Measurements from ENCODE around the gene CRHR2. TPM values are rescaled to one million over a fixed set of nuclear protein-coding genes. Genes with fewer than 3 reads are reported as not detected.

CRHR2 gene
- total RNA-seq, 1 donor from 2014 or later: not detected

DNA sequence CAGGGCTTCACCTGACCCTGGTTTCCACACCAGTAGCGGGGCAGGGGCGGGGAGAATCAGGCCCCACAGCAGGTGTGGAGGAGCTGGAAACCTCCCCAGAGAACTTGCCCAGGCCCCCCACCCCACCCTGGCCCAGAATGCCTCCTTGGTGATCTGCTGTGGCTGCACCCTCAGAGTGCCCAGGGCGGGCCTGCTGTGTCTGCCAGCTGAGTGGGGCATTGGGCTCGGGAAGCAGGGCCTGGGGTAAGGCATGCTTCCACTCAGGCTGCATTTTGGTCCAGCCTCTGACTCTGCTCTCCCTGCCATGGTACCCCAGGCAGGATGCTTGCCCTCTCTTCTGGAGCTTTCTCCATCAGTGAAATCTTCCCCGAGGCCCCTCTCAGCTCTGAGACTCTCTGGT, 1.1 kb upstream of the CRHR2 start:
- no peak for DNase-seq (ENCODE audit: low read depth, low spot score)

- DNase-seq (ENCODE audit: low read depth, low spot score): no peak
Measured at GRCh38 chr7:30681815-30682211, 443 bp downstream of the CRHR2 start.

GRCh38 chr7:30681331-30681797, 892 bp downstream of the CRHR2 start:
- DNase-seq (ENCODE audit: low read depth, low spot score): no peak

DNA sequence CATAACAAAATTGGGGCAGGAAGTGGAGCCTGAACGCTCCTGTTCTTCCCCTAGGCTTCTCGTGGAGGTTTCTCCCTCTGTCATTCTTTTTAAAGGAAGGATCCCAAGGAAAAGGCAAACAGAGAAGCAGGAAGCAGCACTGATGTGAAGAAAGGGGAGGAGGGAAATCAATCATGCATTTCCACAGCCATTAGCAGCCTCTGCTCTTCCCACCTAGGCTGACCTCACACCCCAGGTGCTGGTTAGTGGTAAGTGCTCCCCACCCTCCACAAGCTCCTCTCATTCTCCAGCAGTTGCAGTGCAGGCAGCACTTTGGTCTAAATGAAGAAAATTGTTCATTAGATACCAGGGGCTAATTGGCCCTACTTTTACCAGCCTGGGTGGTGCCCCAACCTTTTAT, 2.6 kb downstream of the CRHR2 start:
- DNase-seq (ENCODE audit: low read depth, low spot score): no peak

DNA sequence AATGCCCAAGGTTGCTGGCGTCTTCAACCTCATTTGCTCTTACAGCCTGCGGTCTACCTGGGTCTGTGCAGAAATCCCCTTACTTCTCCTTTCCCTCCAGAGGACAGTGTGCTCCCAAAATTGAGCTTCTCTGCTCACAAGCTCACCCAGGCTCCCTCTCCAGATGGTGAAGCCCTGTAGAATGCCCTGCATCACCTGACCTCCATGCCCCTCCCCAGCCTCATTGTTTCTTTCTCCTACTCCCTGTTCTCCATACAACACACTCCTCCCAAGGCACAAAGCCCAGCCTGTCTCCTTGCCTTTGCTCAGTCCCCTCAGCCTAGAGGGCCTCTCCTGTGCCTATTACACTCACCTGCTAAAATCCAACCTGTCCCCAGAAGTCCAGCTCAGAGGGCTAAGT, 3.5 kb downstream of the CRHR2 start:
- no peak for DNase-seq (ENCODE audit: low read depth, low spot score)

DNA sequence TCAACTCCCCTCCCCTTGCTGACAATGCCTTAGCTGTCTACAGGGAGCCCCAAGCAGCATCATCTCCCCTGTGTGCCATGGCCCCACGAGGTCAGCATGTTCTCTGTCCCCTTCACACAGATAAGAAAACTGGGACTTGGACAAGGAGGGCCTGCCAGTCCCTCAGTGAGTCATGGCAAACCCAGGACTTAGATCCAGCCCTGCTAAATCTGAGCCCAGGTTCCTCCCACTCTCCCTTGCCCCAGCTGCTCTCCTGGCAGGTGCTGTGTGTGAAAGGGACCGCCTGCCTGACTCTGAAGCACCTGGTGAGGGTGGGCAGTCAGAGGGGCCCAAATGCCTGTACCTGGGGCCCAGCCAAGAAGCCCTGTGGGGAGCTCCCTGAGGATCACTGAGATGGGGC, 7.4 kb downstream of the CRHR2 start:
- DNase-seq (ENCODE audit: low read depth, low spot score): no peak

- no peak for DNase-seq (ENCODE audit: low read depth, low spot score)
Measured at GRCh38 chr7:30674420-30674819, 7.8 kb downstream of the CRHR2 start.

DNA sequence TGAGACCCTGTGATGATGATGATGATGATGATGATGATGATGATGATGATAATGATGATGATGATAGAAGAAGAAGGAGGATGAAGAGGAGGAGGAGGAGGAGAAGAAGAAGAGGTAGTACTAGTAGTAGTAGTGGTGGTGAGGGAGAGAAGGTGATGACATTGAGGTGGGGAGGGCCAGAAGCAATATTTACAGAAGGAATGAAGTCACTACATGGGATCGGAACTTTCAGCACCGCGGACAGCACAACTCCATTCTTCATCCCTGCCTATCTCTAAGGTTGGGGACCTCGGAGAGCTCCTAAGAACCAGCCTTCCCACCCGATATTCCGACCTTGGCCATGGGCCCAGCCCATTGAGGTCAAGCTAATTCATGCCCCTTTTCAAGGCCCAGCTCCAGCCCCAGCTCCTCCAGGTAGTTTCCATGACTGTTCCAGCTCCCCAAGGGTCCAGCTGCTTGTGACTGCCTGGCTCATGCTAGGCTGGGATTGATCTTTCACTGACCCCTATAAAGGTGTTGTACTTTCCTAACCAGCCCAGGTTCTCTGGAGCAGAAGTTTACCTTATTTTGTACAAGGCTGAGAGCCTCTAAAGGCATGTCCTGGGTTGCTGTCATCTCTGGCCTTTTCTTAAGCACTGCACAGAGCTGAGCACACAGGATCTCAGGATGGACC, 10.3 kb downstream of the CRHR2 start:
- peak; percentile 39 for DNase-seq (ENCODE audit: low read depth, low spot score)

- no peak for DNase-seq (ENCODE audit: low read depth, low spot score)
Measured at GRCh38 chr7:30668102-30668501, 14.2 kb downstream of the CRHR2 start.

DNA sequence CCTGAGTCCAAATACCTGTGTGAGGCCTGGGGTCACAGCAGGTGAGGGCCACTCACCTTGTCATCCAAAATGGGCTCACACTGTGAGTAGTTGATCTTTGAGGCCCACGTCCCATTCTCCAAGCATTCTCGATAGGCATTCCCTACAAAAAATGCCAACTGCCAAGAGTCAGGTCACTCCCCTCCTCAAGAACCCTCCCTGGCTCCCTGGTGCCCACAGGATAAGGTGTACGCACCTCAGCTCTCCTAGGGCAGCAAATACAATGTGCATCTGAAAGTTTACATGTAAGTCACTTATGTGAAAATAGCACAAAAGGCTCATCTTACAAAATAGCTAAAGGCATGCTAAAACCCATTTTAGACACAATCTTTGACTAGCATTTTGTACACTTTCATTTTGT, 15.1 kb downstream of the CRHR2 start:
- no peak for DNase-seq (ENCODE audit: low read depth, low spot score)

- no peak for DNase-seq (ENCODE audit: low read depth, low spot score)
Measured at GRCh38 chr7:30665449-30665848, 16.8 kb downstream of the CRHR2 start.

DNA sequence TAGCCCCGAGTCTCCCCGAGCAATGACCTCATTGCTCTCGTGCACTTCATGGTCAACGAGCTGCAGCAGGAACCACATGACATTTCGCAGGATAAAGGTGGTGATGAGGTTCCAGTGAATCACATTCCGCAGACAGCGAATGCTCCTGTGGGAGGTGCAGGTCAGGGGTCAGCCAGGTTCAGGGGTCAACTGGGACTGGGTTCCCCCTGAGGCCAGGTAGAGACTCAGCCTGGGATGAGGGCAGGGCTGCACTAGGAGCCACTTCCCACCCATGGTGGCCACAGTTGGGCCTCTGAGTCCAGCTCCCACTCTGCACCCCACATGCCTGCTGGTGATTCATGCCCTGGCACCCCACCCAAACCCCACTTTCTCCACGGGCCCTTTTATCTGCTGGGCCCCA, 17.2 kb downstream of the CRHR2 start:
- no peak for DNase-seq (ENCODE audit: low read depth, low spot score)

DNA sequence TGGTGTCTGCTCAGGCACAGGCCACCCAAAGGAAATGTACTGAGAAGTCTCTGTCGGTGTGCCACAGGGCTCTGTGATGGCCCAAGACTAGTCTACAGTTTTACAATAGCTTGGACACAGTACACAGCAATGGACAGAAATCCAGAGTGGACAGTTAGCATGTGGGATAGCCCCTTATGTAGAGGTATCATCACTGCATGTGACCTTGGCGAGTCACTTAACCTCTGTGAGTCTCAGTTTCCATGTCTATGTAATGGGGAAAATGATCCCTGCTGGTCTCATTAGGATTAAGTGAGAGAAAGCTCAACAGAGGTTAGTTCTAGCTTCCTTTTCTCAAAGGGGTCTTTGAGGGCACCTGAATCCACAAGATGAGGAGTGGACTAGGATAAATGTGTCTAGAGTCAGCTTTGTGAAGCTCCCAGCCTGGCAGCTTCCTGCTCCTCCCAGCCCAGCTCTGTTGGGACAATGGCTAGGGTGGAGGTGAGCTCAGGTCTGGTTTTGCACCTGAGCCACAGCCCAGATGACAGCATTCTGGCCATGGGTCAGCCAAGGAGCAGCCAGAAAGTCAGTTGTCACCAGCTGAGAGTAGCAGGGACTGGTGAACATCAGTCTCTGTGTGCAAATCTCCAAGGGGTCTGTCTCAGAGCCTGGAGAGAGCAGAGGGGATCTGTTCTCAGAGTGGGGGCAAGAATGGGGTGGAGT, 17.9 kb downstream of the CRHR2 start:
- DNase-seq (ENCODE audit: low read depth, low spot score): no peak

- DNase-seq (ENCODE audit: low read depth, low spot score): no peak
Measured at GRCh38 chr7:30663414-30663813, 18.8 kb downstream of the CRHR2 start.

- no peak for DNase-seq (ENCODE audit: low read depth, low spot score)
Measured at GRCh38 chr7:30662431-30662939, 19.8 kb downstream of the CRHR2 start.

- DNase-seq (ENCODE audit: low read depth, low spot score): no peak
Measured at GRCh38 chr7:30661926-30662325, 20.3 kb downstream of the CRHR2 start.

GRCh38 chr7:30660331-30661255, 21.7 kb downstream of the CRHR2 start:
- no peak for DNase-seq (ENCODE audit: low read depth, low spot score)

- DNase-seq (ENCODE audit: low read depth, low spot score): no peak
Measured at GRCh38 chr7:30659312-30659711, 22.9 kb downstream of the CRHR2 start.

GRCh38 chr7:30658479-30659074, 23.7 kb downstream of the CRHR2 start:
- no peak for DNase-seq (ENCODE audit: low read depth, low spot score)

GRCh38 chr7:30657131-30657530, 25.1 kb downstream of the CRHR2 start:
- no peak for DNase-seq (ENCODE audit: low read depth, low spot score)
